ENCODE measurements around the gene IFITM10. TPM values are rescaled to one million over a fixed set of nuclear protein-coding genes. Genes with fewer than 3 reads are reported as not detected.

Gene IFITM10
- total and polyA plus RNA-seq, 2 experiments from 2014 or later, result 0.89 to 1.4 TPM

DNA sequence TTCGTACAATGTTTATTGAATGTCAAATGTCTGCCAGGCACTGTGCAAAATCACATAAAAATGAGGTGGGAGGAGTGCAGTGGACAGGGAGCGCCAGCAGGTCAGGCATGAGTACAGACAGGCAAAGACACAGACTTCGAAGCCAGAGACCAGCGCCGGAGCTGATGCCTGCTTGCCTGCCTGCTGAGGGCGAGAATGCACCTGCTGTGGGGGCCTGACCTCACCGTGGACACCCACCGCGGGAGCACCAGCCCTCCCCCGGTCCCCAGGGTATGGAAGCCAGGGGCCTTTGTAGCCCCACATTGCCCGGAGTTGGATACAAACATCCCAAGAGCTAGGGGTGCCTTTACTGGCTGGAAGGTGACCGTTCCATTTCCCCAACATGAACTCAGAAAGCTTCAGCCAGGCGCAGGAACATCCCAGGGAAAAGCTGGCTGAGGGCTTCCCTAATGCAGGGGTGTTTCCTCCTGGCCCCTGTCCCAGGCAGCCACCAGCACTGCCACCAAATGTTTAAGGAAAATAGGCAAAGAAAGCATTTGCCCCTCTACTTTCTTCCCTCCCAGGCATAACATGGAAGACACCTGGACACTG is 17.9 kb downstream of the IFITM10 start:
- WGBS (ENCODE audit: low lambda C conversion rate, missing lambda C conversion rate), result 56% methylated on average over 13 of the region's 13 CpGs
- DNase-seq (ENCODE audit: low spot score), result no peak
- no peak for TF ChIP-seq EZH2phosphoT487 (IDR thresholded peaks at IDR 0.05; ENCODE audit: low read depth, severe bottlenecking, unreplicated experiment)
- TF ChIP-seq, protein P1, sequence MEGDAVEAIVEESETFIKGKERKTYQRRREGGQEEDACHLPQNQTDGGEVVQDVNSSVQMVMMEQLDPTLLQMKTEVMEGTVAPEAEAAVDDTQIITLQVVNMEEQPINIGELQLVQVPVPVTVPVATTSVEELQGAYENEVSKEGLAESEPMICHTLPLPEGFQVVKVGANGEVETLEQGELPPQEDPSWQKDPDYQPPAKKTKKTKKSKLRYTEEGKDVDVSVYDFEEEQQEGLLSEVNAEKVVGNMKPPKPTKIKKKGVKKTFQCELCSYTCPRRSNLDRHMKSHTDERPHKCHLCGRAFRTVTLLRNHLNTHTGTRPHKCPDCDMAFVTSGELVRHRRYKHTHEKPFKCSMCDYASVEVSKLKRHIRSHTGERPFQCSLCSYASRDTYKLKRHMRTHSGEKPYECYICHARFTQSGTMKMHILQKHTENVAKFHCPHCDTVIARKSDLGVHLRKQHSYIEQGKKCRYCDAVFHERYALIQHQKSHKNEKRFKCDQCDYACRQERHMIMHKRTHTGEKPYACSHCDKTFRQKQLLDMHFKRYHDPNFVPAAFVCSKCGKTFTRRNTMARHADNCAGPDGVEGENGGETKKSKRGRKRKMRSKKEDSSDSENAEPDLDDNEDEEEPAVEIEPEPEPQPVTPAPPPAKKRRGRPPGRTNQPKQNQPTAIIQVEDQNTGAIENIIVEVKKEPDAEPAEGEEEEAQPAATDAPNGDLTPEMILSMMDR (IDR thresholded peaks at IDR 0.05; ENCODE audit: poor library complexity), result no peak
- no peak for TF ChIP-seq EZH2 (IDR thresholded peaks at IDR 0.05; ENCODE audit: borderline replicate concordance)
- Histone ChIP-seq H3K9me2 (replicated peaks; ENCODE audit: insufficient read depth) (no peaks in the 10 kb centered on the region), H4K20me1 (ENCODE audit: insufficient read depth, poor library complexity, severe bottlenecking) (no peaks in the 10 kb centered on the region), H3K4me1 (ENCODE audit: insufficient read depth) (peaks cover 5% of the 10 kb centered on the region), H3K79me2 (no peaks in the 10 kb centered on the region), H3K27me3 (no peaks in the 10 kb centered on the region), H3K4me2 (no peak overlapping the region), H2AFZ (no peak overlapping the region), H3K4me3 (no peak overlapping the region), H3K27ac (no peak overlapping the region), H3K9me3 (ENCODE audit: low read depth) (no peaks in the 10 kb centered on the region), H3K36me3 (replicated peaks; ENCODE audit: insufficient read depth, low read depth) (no peaks in the 10 kb centered on the region)

DNA sequence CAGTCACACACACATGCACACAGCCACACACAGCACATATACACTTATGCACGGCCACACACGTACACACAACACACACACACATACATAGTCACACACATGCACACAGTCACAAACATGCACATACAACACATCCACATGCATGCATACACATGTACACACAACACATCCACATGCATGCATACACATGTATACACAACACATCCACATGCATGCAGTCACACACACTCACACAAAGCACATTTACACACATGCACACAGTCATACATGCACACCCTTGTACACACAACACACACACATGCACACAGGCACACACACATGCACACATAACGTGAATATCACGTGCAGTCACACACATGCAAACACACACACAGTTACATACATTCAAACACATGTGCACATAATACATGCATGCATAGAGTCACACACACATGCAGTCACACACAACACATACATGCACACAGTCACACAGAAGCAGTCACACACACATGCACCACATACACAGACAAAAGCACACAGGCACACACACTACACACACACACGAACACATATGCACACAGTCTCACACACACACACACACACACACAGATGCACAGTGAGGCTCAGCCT is 18.8 kb downstream of the IFITM10 start:
- Histone ChIP-seq H3K27ac (no peak overlapping the region), H3K4me1 (ENCODE audit: insufficient read depth) (peaks cover 5% of the 10 kb centered on the region), H3K9me3 (ENCODE audit: low read depth) (no peaks in the 10 kb centered on the region), H3K79me2 (no peaks in the 10 kb centered on the region), H2AFZ (no peak overlapping the region), H3K27me3 (no peaks in the 10 kb centered on the region), H3K4me3 (no peak overlapping the region), H3K4me2 (no peak overlapping the region), H3K36me3 (replicated peaks; ENCODE audit: insufficient read depth, low read depth) (no peaks in the 10 kb centered on the region), H3K9me2 (replicated peaks; ENCODE audit: insufficient read depth) (no peaks in the 10 kb centered on the region), H4K20me1 (ENCODE audit: insufficient read depth, poor library complexity, severe bottlenecking) (no peaks in the 10 kb centered on the region)
- DNase-seq (ENCODE audit: low spot score), result no peak
- WGBS (ENCODE audit: low lambda C conversion rate, missing lambda C conversion rate), result 88% methylated on average over 5 of the region's 5 CpGs
- no peak for TF ChIP-seq EZH2phosphoT487 (IDR thresholded peaks at IDR 0.05; ENCODE audit: low read depth, severe bottlenecking, unreplicated experiment)
- TF ChIP-seq EZH2 (IDR thresholded peaks at IDR 0.05; ENCODE audit: borderline replicate concordance), result no peak
- TF ChIP-seq, protein P1 (IDR thresholded peaks at IDR 0.05; ENCODE audit: poor library complexity), result no peak

DNA sequence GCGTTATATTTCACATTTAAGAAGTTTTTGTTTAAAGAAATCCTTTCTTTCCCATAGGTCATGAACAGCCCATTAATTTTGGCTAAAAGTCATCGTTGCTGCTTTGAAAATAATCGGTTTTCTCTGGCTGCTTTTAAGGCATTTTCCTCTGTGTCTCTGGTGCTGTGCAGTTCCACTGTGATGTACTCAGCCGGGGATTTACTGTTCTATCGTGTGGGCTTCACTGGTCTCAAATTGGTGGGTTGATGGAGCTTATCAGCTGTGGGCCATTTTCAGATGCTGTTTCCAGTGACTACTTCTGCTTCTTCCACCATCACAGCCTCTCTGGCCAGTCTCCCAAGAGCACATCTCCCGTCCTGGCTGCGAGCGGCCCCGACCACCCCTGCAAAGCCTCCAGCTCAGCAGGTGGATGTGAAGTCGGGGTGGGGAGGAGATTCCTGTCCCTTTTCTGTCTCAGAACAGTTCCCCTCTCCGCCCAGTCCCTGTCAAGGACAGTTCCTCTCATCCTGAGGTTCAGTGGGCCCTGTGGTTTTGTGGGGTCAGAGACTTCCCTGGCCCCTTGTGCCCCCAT is 20.3 kb downstream of the IFITM10 start:
- H2AFZ ChIP-seq, result no peak overlapping the region

DNA sequence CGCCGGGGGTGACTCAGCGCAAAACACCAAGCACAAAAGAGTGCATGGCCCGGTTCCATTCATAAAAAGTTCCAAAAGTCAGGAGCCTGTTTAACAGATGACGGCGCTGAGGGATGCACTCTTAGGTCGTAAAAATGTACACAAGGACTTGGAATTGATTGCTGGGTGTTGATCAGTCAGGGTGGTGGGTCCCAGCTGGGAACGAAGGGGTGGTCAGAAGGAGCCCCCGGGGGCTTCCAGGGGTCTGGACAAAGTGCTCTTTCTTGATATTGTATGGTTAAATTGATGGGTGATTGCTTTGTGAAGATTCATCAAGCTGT is 20.7 kb downstream of the IFITM10 start:
- Histone ChIP-seq H3K4me2 (no peak overlapping the region), H3K27ac (no peak overlapping the region), H3K36me3 (replicated peaks; ENCODE audit: insufficient read depth, low read depth) (no peaks in the 10 kb centered on the region), H2AFZ (no peak overlapping the region), H3K4me1 (ENCODE audit: insufficient read depth) (peaks cover 5% of the 10 kb centered on the region), H4K20me1 (ENCODE audit: insufficient read depth, poor library complexity, severe bottlenecking) (no peaks in the 10 kb centered on the region), H3K9me3 (ENCODE audit: low read depth) (no peaks in the 10 kb centered on the region), H3K4me3 (no peak overlapping the region), H3K79me2 (no peaks in the 10 kb centered on the region), H3K27me3 (no peaks in the 10 kb centered on the region), H3K9me2 (replicated peaks; ENCODE audit: insufficient read depth) (no peaks in the 10 kb centered on the region)
- TF ChIP-seq, protein P1 (IDR thresholded peaks at IDR 0.05; ENCODE audit: poor library complexity), result no peak
- TF ChIP-seq EZH2 (IDR thresholded peaks at IDR 0.05; ENCODE audit: borderline replicate concordance) (no peak), EZH2phosphoT487 (IDR thresholded peaks at IDR 0.05; ENCODE audit: low read depth, severe bottlenecking, unreplicated experiment) (no peak)
- WGBS (ENCODE audit: low lambda C conversion rate, missing lambda C conversion rate), result 73% methylated on average over 9 of the region's 9 CpGs
- no peak for DNase-seq (ENCODE audit: low spot score)

More for the DNA sequence above, 20.3 kb downstream of the IFITM10 start:
- no peak overlapping the region for H3K4me2 ChIP-seq
- H3K27me3 ChIP-seq, result no peaks in the 10 kb centered on the region
- no peaks in the 10 kb centered on the region for H3K9me3 ChIP-seq (ENCODE audit: low read depth)
- peaks cover 5% of the 10 kb centered on the region for H3K4me1 ChIP-seq (ENCODE audit: insufficient read depth)
- H3K36me3 ChIP-seq (replicated peaks; ENCODE audit: insufficient read depth, low read depth), result no peaks in the 10 kb centered on the region
- WGBS (ENCODE audit: low lambda C conversion rate, missing lambda C conversion rate), result 69% methylated on average over 11 of the region's 11 CpGs
- no peaks in the 10 kb centered on the region for H3K79me2 ChIP-seq
- no peak overlapping the region for H3K27ac ChIP-seq
- no peaks in the 10 kb centered on the region for H4K20me1 ChIP-seq (ENCODE audit: insufficient read depth, poor library complexity, severe bottlenecking)
- TF ChIP-seq EZH2 (IDR thresholded peaks at IDR 0.05; ENCODE audit: borderline replicate concordance) (no peak), EZH2phosphoT487 (IDR thresholded peaks at IDR 0.05; ENCODE audit: low read depth, severe bottlenecking, unreplicated experiment) (no peak)
- DNase-seq (ENCODE audit: low spot score), result no peak
- no peak overlapping the region for H3K4me3 ChIP-seq
- no peaks in the 10 kb centered on the region for H3K9me2 ChIP-seq (replicated peaks; ENCODE audit: insufficient read depth)
